H1 (cell line): ENCODE data around the gene CCDC102A. TPM values are rescaled to one million over a fixed set of nuclear protein-coding genes. Genes with fewer than 3 reads are reported as not detected.
A peak's percentile ranks its signal among the peaks of the same experiment; 100 is the strongest.

Source experiments
- CTCF ChIA-PET: fragments of 300-600 bp; sonication (Branson Sonifier 250); formaldehyde crosslinking; loops from one replicate; lab custom pipeline; 2021; ENCODE audit not compliant: partially characterized antibody; lab: Charles Lee
- POLR2A ChIA-PET: fragments of 300-600 bp; sonication (Branson Sonifier 250); formaldehyde crosslinking; loops from one replicate; lab custom pipeline; 2021; ENCODE audit warnings: inconsistent platforms; ENCODE audit not compliant: partially characterized antibody; lab: Charles Lee
- DNase-seq, 2 experiments: peaks; one replicate each; pipeline versions ENCODE4 v3.0.0 to v3.0.0-alpha.2; 2010 to 2022; ENCODE audit warnings: low spot score in 2 of 2, low read depth in 1 of 2, mixed read lengths in 1 of 2
- FAIRE-seq: peaks from 2 replicates; lab custom pipeline; 2011; peaks lifted over from hg19 to GRCh38; lab: Jason Lieb, UNC
- H2AFZ ChIP-seq: 2 replicates; pipeline ENCODE4 v1.8.1; 2012; ENCODE audit warnings: low read length, inconsistent platforms
- H2AK5ac ChIP-seq: 2 replicates; pipeline ENCODE4 v1.6.1; 2013; ENCODE audit warnings: low read depth, low read length
- H2BK120ac ChIP-seq: replicated peaks from 2 replicates; pipeline ENCODE3; 2013; ENCODE audit warnings: low read depth, low read length, inconsistent platforms
- H2BK12ac ChIP-seq: 2 replicates; pipeline ENCODE4 v1.6.1; 2013; ENCODE audit warnings: low read depth, low read length
- H2BK15ac ChIP-seq: 2 replicates; pipeline ENCODE4 v1.6.1; 2013; ENCODE audit warnings: low read length
- H2BK20ac ChIP-seq: 2 replicates; pipeline ENCODE4 v1.6.1; 2013; ENCODE audit warnings: low read length
- H2BK5ac ChIP-seq: 2 replicates; pipeline ENCODE4 v1.6.1; 2013; ENCODE audit warnings: low read depth, low read length
- H3K14ac ChIP-seq: 2 replicates; pipeline ENCODE4 v1.6.1; 2013; ENCODE audit warnings: inconsistent platforms; ENCODE audit not compliant: insufficient read length
- H3K18ac ChIP-seq: 2 replicates; pipeline ENCODE4 v1.6.1; 2013; ENCODE audit warnings: low read length; ENCODE audit errors: extremely low read depth
- H3K23ac ChIP-seq: 2 replicates; pipeline ENCODE4 v1.6.1; 2013; ENCODE audit warnings: inconsistent platforms; ENCODE audit not compliant: insufficient read length
- H3K23me2 ChIP-seq: 2 replicates; pipeline ENCODE4 v1.6.1; 2013; ENCODE audit warnings: low read depth, low read length
- H3K27ac ChIP-seq: 2 replicates; pipeline ENCODE4 v1.6.1; 2011; ENCODE audit warnings: low read depth, low read length, inconsistent platforms
- H3K27me3 ChIP-seq, 4 experiments: replicated peaks in 1 of 4; 1 replicate in 1 of 4; 2 replicates in 3 of 4; pipeline versions ENCODE4 v1.6.1 to v1.8.1; 2011 to 2013; ENCODE audit warnings: low read length in 3 of 4, mild to moderate bottlenecking in 3 of 4, inconsistent platforms in 2 of 4, mixed read lengths in 2 of 4, moderate library complexity in 1 of 4; ENCODE audit not compliant: control insufficient read depth in 3 of 4, insufficient read depth in 3 of 4; ENCODE audit errors: extremely low read depth in 1 of 4
- H3K36me3 ChIP-seq, 4 experiments: 2 replicates each; pipeline versions ENCODE4 v1.6.1 to v1.8.1; 2011 to 2013; ENCODE audit warnings: mild to moderate bottlenecking in 4 of 4, low read length in 3 of 4, moderate library complexity in 2 of 4, control low read depth in 1 of 4, inconsistent platforms in 1 of 4; ENCODE audit not compliant: insufficient read depth in 4 of 4, control insufficient read depth in 2 of 4
- H3K4ac ChIP-seq: replicated peaks from 2 replicates; pipeline ENCODE3; 2013; ENCODE audit warnings: low read length, low read depth, mixed read lengths, inconsistent platforms; ENCODE audit not compliant: insufficient read length
- H3K4me1 ChIP-seq, 4 experiments: replicated peaks in 1 of 4; 1 replicate in 1 of 4; 2 replicates in 3 of 4; pipeline versions ENCODE4 v1.6.1 to v1.8.1; 2011 to 2013; ENCODE audit warnings: low read length in 3 of 4, inconsistent platforms in 2 of 4, mixed read lengths in 1 of 4; ENCODE audit not compliant: insufficient read depth in 4 of 4, control insufficient read depth in 3 of 4
- H3K4me2 ChIP-seq, 2 experiments: 2 replicates each; pipeline versions ENCODE4 v1.6.1 to v1.8.1; 2011 to 2013; ENCODE audit warnings: low read depth in 2 of 2, low read length in 2 of 2, control low read depth in 1 of 2, inconsistent platforms in 1 of 2, mild to moderate bottlenecking in 1 of 2; ENCODE audit not compliant: insufficient read depth in 1 of 2
- H3K4me3 ChIP-seq, 4 experiments: fragments of 200-600, 300-600 bp in 1 of 4; sonication (generic), shearing (Covaris generic), sonication (Bioruptor Twin) in 1 of 4; 2 replicates each; pipeline versions ENCODE4 v1.5.1 to v1.8.1; 2011 to 2016; ENCODE audit warnings: low read length in 4 of 4, low read depth in 3 of 4, control low read depth in 2 of 4, inconsistent platforms in 2 of 4, mild to moderate bottlenecking in 2 of 4, mixed read lengths in 1 of 4, moderate library complexity in 1 of 4; ENCODE audit not compliant: insufficient read depth in 2 of 4; ENCODE audit errors: extremely low read depth in 1 of 4
- H3K56ac ChIP-seq: replicated peaks from 2 replicates; pipeline ENCODE3; 2013; ENCODE audit warnings: low read depth, mild to moderate bottlenecking, mixed read lengths, low read length, inconsistent platforms; ENCODE audit not compliant: insufficient read length
- H3K79me1 ChIP-seq: 2 replicates; pipeline ENCODE4 v1.6.1; 2013; ENCODE audit warnings: low read depth, low read length, control low read depth
- H3K79me2 ChIP-seq, 2 experiments: 2 replicates each; pipeline versions ENCODE4 v1.6.1 to v1.8.1; 2012 to 2013; ENCODE audit warnings: low read length in 2 of 2, mild to moderate bottlenecking in 2 of 2, inconsistent platforms in 1 of 2; ENCODE audit not compliant: insufficient read depth in 2 of 2, control insufficient read depth in 1 of 2
- H3K9ac ChIP-seq, 4 experiments: replicated peaks in 1 of 4; 1 replicate in 1 of 4; 2 replicates in 3 of 4; pipeline versions ENCODE4 v1.6.1 to v1.8.1; 2011 to 2013; ENCODE audit warnings: low read depth in 3 of 4, low read length in 3 of 4, control low read depth in 2 of 4, mild to moderate bottlenecking in 2 of 4, moderate library complexity in 2 of 4, inconsistent platforms in 1 of 4; ENCODE audit errors: extremely low read depth in 1 of 4
- H3K9me3 ChIP-seq, 2 experiments: 2 replicates each; pipeline versions ENCODE4 v1.6.1 to v1.8.1; 2012 to 2013; ENCODE audit warnings: mild to moderate bottlenecking in 2 of 2, moderate library complexity in 2 of 2, control low read depth in 1 of 2, inconsistent platforms in 1 of 2, low read depth in 1 of 2, low read length in 1 of 2, mixed read lengths in 1 of 2; ENCODE audit not compliant: insufficient read depth in 2 of 2
- H4K20me1 ChIP-seq, 2 experiments: replicated peaks in 1 of 2; 2 replicates each; pipeline versions ENCODE3 to v1.8.1; 2011 to 2013; ENCODE audit warnings: inconsistent platforms in 2 of 2, low read length in 2 of 2, mild to moderate bottlenecking in 1 of 2; ENCODE audit not compliant: insufficient read depth in 2 of 2, control insufficient read depth in 1 of 2
- H4K5ac ChIP-seq: 2 replicates; pipeline ENCODE4 v1.6.1; 2013; ENCODE audit warnings: low read length, low read depth, mixed read lengths, inconsistent platforms; ENCODE audit not compliant: insufficient read length
- H4K8ac ChIP-seq: 2 replicates; pipeline ENCODE4 v1.8.0; 2013; ENCODE audit warnings: mild to moderate bottlenecking, moderate library complexity, low read length, inconsistent platforms; ENCODE audit not compliant: insufficient read depth; ENCODE audit errors: extremely low read depth
- H4K91ac ChIP-seq: replicated peaks from 2 replicates; pipeline ENCODE3; 2013; ENCODE audit warnings: low read length, mixed read lengths, inconsistent platforms; ENCODE audit not compliant: insufficient read length
- CHD1 ChIP-seq: IDR thresholded peaks from 2 replicates; pipeline ENCODE4 v1.6.1; 2012; ENCODE audit warnings: low read depth, low read length, improper control_type of control experiment
- KDM1A ChIP-seq: fragments of 200-600, 300-600 bp; sonication (generic); IDR thresholded peaks from 2 replicates; pipeline ENCODE4 v1.7.1; 2016; ENCODE audit warnings: mild to moderate bottlenecking, low read length, borderline replicate concordance
- RAD21 ChIP-seq, 2 experiments: IDR thresholded peaks in 1 of 2; conservative IDR thresholded peaks in 1 of 2; 2 replicates each; pipeline ENCODE4 v1.6.1; 2011; ENCODE audit warnings: low read depth in 2 of 2, low read length in 2 of 2, improper control_type of control experiment in 1 of 2, inconsistent platforms in 1 of 2, mild to moderate bottlenecking in 1 of 2, moderate library complexity in 1 of 2
- RFX5 ChIP-seq: IDR thresholded peaks from 2 replicates; pipeline ENCODE4 v1.6.1; 2011; ENCODE audit warnings: low read depth, low read length, improper control_type of control experiment, borderline replicate concordance
- WGBS, 2 experiments: shearing (Covaris generic) in 1 of 2; methylation state at CpG; one replicate each; pipeline versions ENCODE4 v1.1.6 to v1.1.7; 2013 to 2015; ENCODE audit warnings: low lambda C conversion rate in 2 of 2, mixed read lengths in 2 of 2, inconsistent platforms in 1 of 2, low coverage in 1 of 2, missing lambda C conversion rate in 1 of 2; ENCODE audit not compliant: insufficient replicate concordance in 2 of 2, insufficient coverage in 1 of 2, insufficient read length in 1 of 2; ENCODE audit errors: extremely low coverage in 1 of 2, missing lambda C conversion rate in 1 of 2; 5-methylcytosine and 5-hydroxymethylcytosine counted together
- polyA plus RNA-seq, 7 experiments: library from polyadenylated mRNA; depleted of rRNA in 3 of 7; stranded (reverse) in 5 of 7; unstranded in 2 of 7; fragments of >200 nt in 5 of 7; fragments of 200-250 nt in 2 of 7; gene quantifications; 1 replicate in 5 of 7; 2 replicates in 1 of 7; 4 replicates in 1 of 7; pipeline versions ENCODE4 v1.2.1 to v1.2.3, GENCODE V29; 2011 to 2013; ENCODE audit warnings: missing spikeins in 2 of 7, mixed read lengths in 2 of 7
- total RNA-seq: library from RNA; stranded (reverse); fragmentation: NEBNext Ultra II Directional; extraction: Animal tissue kit (Norgen Biotek cat#: 25700); gene quantifications from 2 replicates; pipeline ENCODE4 v1.2.1, GENCODE V29; 2021

Gene CCDC102A
- total and polyA plus RNA-seq, 2 of the 8 experiments (the other 6 are each of a cell fraction or from before 2014, with no cell fraction given), result 4.0 to 7.5 TPM

DNA sequence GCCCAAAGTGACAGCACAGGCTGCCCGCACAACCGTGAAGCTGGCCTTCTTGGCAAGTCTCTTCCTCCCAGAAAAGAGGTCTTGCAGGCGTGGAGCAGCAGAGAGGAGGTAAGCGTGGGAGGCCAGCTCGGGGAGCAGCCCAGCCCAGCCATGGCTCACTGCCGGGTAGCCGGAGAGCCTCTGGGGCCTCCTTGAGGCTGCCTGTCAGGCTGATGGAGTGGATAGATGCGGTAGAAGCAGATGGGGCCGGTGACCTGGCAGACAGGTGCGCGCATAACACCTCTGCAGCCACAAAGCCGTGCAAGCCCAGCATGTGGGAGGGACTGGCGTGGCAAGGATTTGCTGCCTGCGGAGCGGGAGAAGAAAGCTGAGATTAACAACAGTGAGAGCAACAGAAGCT, 33.0 kb downstream of the CCDC102A start:
- Histone ChIP-seq H3K36me3 (no peaks in the 10 kb centered on the region), H4K5ac (no peak overlapping the region), H3K4me3 (no peak overlapping the region), H3K9ac (no peak overlapping the region), H2BK12ac (no peak overlapping the region), H3K79me2 (no peaks in the 10 kb centered on the region), H2BK120ac (no peak overlapping the region), H2BK5ac (no peak overlapping the region), H3K23me2 (peaks cover 2% of the 10 kb centered on the region; the same call in 1 of the 2 replicates), H3K79me1 (no peaks in the 10 kb centered on the region; the same call in 1 of the 2 replicates), H3K9me3 (no peaks in the 10 kb centered on the region), H4K91ac (no peak overlapping the region), H2AK5ac (no peak overlapping the region), H2AFZ (no peak overlapping the region), H2BK20ac (no peak overlapping the region), H3K4ac (no peak overlapping the region), H3K56ac (no peak overlapping the region), H3K14ac (no peak overlapping the region), H3K23ac (no peak overlapping the region), H4K20me1 (no peaks in the 10 kb centered on the region), H3K27me3 (no peaks in the 10 kb centered on the region), H3K18ac (no peak overlapping the region), H4K8ac (peak overlapping the region; percentile 31; the same call in 1 of the 2 replicates), H3K27ac (no peak overlapping the region), H2BK15ac (no peak overlapping the region), H3K4me2 (no peak overlapping the region), H3K4me1 (peaks cover 0 to 17% (median 6%) of the 10 kb centered on the region in 4 experiments; a peak in 6 of 7 replicates)
- ChIA-PET POLR2A (interaction anchor here (1.0 kb wide), 2 partner anchors 14 to 25 kb away, joined by 3 read pairs; no protein-coding TSS in a partner anchor), CTCF (interaction anchor here (0.5 to 8.8 kb wide), 4 partner anchors 15 to 108 kb away, joined by 3 to 89 read pairs (median 8); partner anchors contain the start of genes CIAPIN1 and COQ9)
- 75% methylated on average over 15 of the region's 15 CpGs; no CpG with 5 or more reads in 1 of the 2 experiments for WGBS, 2 experiments
- TF ChIP-seq RAD21 (IDR thresholded peaks at IDR 0.05 in 1 of 2, conservative IDR thresholded peaks at IDR 0.05 in 1 of 2; ENCODE audit: low read depth in 2 of 2, low read length in 2 of 2), result peak in 1 of 2 experiments; percentile 22; a peak in 1 of 4 replicates
- TF ChIP-seq CHD1, result no peak
- TF ChIP-seq RFX5, result no peak
- no peak for TF ChIP-seq KDM1A
- FAIRE-seq, result no peak
- DNase-seq, result no peak
